ENCODE data around the gene ZNF784.

DNA sequence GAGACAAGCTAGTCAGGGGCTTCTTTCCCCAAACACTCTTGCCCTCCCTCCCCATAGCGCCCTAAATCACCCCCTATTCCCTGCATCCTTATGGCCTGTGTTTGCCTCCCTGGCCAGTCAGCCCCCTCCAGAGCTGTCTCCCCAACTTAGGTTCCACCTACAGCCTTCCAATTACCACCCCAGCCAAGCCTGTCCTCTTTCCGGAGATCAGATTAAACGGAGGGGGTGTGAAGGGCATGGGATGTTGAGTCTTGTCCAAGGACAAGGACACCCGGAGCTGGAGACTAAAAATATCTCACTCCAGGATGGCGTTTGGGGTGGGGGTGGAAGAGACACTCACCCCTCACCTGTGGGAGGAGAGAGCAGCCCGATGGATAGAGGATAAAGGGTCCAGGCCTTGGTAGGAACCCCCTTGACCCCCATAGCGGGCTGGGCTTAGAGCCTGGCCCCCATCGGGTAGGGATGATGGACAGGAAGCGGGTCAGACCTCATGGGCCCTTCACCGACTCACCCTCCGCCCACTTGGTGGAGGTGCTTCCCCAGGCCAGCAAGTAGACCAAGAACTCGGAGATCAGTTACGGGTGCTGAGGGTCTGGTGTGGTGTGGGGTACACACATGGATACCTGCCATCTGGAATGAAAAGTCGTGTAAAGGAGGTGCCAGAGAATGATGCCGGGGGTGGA is 12.9 kb downstream of the ZNF784 start:
- TF ChIP-seq, protein P1, sequence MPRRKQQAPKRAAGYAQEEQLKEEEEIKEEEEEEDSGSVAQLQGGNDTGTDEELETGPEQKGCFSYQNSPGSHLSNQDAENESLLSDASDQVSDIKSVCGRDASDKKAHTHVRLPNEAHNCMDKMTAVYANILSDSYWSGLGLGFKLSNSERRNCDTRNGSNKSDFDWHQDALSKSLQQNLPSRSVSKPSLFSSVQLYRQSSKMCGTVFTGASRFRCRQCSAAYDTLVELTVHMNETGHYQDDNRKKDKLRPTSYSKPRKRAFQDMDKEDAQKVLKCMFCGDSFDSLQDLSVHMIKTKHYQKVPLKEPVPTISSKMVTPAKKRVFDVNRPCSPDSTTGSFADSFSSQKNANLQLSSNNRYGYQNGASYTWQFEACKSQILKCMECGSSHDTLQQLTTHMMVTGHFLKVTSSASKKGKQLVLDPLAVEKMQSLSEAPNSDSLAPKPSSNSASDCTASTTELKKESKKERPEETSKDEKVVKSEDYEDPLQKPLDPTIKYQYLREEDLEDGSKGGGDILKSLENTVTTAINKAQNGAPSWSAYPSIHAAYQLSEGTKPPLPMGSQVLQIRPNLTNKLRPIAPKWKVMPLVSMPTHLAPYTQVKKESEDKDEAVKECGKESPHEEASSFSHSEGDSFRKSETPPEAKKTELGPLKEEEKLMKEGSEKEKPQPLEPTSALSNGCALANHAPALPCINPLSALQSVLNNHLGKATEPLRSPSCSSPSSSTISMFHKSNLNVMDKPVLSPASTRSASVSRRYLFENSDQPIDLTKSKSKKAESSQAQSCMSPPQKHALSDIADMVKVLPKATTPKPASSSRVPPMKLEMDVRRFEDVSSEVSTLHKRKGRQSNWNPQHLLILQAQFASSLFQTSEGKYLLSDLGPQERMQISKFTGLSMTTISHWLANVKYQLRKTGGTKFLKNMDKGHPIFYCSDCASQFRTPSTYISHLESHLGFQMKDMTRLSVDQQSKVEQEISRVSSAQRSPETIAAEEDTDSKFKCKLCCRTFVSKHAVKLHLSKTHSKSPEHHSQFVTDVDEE (CRISPR knock-in tag; IDR thresholded peaks at IDR 0.05): no peak
- TF ChIP-seq ZFP3 (CRISPR knock-in tag; IDR thresholded peaks at IDR 0.05) (no peak), CSDC2 (CRISPR knock-in tag; IDR thresholded peaks at IDR 0.05) (no peak), BACH2 (CRISPR knock-in tag; IDR thresholded peaks at IDR 0.05; ENCODE audit: borderline replicate concordance) (no peak), ZFP30 (CRISPR knock-in tag; IDR thresholded peaks at IDR 0.05) (no peak), RARB (CRISPR knock-in tag; IDR thresholded peaks at IDR 0.05) (no peak), SNAI2 (CRISPR knock-in tag; IDR thresholded peaks at IDR 0.05) (no peak)
- TF ChIP-seq, protein P2, sequence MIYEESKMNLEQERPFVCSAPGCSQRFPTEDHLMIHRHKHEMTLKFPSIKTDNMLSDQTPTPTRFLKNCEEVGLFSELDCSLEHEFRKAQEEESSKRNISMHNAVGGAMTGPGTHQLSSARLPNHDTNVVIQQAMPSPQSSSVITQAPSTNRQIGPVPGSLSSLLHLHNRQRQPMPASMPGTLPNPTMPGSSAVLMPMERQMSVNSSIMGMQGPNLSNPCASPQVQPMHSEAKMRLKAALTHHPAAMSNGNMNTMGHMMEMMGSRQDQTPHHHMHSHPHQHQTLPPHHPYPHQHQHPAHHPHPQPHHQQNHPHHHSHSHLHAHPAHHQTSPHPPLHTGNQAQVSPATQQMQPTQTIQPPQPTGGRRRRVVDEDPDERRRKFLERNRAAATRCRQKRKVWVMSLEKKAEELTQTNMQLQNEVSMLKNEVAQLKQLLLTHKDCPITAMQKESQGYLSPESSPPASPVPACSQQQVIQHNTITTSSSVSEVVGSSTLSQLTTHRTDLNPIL (CRISPR knock-in tag; IDR thresholded peaks at IDR 0.05; ENCODE audit: low read depth): no peak
- TF ChIP-seq, protein P3, sequence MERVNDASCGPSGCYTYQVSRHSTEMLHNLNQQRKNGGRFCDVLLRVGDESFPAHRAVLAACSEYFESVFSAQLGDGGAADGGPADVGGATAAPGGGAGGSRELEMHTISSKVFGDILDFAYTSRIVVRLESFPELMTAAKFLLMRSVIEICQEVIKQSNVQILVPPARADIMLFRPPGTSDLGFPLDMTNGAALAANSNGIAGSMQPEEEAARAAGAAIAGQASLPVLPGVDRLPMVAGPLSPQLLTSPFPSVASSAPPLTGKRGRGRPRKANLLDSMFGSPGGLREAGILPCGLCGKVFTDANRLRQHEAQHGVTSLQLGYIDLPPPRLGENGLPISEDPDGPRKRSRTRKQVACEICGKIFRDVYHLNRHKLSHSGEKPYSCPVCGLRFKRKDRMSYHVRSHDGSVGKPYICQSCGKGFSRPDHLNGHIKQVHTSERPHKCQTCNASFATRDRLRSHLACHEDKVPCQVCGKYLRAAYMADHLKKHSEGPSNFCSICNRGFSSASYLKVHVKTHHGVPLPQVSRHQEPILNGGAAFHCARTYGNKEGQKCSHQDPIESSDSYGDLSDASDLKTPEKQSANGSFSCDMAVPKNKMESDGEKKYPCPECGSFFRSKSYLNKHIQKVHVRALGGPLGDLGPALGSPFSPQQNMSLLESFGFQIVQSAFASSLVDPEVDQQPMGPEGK (CRISPR knock-in tag; IDR thresholded peaks at IDR 0.05; ENCODE audit: borderline replicate concordance): no peak
